Measurements from ENCODE around the gene CCDC178.

Gene CCDC178

DNA sequence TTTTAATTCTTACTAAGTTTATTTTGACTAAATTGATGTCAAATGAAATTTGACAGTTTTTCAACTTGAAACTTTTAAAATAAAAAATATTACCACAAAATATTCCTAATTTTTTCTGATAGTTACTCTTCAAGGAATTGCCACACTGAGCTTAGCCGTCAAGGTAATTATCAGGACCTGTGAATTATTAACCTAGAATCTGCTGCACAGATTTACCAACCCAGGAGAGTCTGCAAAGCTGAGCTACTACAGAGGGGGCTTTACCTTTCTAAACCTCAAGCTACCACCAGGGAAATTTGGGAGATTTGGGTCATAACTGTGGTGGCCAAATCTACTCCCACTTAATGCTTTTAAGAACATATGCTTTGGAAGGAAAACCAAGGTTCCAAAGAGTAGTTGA lies 324.6 kb downstream of the CCDC178 start:
- DNase-seq: no peak

DNA sequence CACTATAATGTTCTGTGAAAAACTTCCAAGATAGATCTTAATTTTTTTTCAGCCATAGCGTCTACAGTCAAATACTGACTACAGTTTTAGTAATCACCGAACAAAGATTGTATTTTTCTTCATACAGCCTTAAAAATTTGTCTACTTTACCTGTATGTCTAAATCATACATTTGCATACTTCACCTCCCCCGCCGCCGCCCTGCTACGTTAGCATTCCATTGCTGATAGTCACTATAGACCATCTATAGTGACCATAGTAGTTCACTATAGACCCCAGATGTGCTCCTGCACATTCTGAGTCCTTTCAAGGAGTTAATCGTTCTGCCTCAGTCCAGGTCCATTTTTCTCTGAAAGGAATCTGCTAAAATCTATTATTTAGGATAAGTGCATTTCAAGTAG lies 325.0 kb downstream of the CCDC178 start:
- no peak for DNase-seq

DNA sequence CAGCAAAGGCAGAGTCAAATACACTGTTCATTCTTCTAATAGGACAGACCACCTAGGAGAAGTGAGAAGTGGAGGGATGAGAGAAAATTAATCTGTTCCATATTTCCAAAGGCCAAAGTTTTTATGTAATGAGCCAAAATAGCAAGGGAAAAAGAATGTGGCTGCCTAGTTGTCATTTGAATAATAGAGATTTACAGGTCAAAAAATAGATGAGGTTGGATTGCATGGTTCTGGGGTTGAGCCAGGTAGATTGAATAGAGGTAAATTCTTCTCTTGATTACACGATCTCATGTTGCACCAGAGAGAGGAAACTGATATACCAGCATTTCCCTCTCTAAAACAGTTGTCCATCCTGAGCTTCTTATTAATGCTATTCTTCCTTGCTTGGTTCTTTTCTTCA lies 325.8 kb downstream of the CCDC178 start:
- no peak for DNase-seq

DNA sequence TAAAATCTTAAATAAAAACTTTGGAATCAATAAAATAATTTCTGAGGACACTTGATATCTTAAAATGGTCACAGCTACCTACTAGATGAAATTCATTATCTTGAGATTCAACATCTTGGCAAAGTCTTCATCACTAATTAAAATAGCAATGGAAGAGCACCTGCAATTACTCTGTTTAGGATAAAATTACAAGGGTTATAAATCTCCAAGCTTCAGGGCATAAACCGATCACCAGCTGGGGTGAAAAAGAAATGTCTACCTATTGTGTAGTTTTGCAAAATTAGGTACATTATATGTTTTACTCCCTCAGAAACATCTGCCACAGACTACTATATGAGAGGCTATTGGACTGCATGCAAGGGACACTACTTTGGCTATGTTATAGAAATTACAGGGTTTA lies 327.1 kb downstream of the CCDC178 start:
- no peak for DNase-seq

DNA sequence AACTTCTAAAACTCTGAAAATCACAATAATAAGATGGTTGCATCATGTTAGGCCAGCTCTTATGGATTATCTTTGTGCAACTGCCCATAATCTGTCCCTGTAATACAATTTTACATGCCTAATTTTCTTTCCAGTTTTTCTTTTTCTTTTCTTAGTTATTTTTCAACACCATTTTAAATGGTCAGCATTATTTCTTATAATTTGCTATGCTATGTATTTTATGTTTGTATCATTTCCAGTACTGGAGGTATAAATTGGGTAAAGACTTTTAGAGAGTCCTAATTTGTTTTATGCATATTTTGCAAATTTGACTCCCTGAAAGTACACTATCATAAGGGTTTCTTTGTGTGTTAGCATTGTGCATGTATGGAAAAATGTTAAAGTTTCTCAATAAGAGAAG lies 333.0 kb downstream of the CCDC178 start:
- DNase-seq: no peak

DNA sequence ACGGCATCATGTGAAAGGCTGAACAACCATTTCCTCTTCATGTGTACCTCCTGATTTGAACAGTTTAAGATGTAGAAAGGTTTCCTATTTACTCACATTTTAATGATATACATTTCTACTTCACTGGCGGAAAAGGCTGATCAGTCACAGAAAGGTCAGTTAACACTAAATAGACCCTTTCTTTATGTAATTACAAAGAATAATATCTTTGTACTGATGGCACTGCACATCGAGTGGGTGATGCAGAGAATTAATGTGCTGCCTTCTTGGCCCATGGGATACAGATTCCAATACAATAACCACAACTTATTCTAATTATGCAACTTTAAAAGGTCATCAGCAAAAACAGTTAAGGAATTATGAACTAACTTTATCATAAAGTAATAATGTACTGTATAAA lies 339.2 kb downstream of the CCDC178 start:
- DNase-seq: no peak

DNA sequence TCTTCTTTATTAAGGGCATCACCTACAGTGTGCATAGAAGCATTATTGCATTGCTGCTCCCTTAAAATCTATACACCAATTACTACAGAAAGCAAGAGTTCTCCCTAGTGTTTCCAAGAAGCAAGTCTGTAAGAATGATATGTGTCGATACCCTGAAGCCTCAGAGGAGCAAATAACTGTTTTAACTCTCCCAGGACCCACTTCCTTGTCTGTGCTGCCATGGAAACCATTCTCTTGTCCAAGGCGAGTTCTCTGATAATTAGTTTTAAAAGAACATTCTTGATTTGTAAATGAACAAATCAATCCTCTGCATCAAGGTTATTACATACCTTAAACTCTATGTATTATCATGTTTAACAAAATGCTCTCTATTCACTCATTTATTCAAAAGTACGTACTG lies 340.9 kb downstream of the CCDC178 start:
- DNase-seq: no peak

DNA sequence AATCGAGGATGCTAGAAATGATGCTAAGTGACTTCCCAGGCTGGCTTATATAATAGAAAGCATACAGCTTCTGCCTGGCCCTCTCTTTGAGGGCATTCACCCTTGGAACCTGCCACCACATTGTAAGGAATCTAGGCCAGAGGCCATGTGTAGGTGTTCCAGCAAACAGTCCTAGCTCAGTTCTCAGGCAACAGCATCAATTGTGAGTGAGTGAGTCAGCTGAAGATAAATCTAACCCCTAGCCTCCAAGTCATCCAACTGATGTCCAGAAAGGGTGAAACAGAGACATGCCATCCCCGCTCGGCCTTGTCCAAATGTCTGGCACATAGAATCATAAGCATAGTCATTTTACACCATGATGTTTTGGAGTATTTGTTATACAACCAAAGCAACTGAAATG lies 343.4 kb downstream of the CCDC178 start:
- no peak for DNase-seq

DNA sequence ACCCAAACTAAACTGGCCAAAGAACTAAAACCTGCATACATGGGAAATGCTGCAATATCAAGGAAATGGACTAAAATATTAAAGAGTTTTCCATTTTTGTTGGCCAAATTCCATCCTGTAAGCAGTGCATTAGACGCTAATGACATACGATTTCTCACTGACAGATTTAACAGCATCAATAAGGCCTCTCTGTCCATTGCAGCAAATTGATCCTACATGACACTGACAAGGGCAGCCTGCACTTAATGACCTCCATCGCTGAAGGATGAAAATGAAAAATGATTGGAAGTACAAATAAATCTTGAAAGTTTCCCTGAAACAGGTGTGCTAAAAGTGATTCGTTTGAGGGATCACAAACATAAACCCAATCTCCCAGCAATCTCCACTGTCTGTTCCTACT lies 350.1 kb downstream of the CCDC178 start:
- no peak for DNase-seq

DNA sequence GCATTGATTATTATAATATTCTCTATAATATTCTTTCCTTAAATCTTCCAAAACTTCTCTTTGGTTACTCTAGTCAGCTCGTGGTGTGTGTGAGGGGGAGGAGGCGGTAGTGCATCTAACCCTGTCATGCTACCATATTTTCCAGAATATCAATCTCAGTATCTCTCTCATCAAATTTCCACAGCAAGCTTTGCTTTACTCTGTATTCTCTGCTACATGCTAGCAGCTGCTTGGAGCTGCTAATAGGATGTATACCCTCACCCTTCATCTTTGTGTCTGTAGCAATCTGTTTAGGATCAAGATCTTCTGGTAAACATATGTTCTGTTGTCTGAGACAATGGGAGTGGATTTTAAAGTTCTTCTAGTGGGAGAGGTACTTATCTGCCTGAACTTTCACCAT lies 363.9 kb downstream of the CCDC178 start:
- no peak for DNase-seq

DNA sequence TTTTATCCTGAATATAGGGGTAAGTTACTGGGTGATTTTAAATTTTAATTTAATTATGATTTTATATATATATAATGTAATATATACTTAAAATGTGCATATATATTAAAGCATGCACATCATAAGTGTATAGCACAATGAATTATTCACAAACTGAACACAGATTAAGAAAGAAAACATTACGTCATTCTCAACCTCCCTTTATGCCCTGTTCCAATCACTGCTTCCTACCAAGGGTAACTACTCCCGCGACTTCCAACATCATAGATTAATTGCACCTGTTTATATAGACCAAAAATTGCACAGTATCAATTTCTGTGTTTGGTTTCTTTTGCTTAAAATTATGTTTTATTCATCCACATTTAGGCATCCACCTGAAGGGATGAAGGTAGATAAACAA lies 366.4 kb downstream of the CCDC178 start:
- no peak for DNase-seq

DNA sequence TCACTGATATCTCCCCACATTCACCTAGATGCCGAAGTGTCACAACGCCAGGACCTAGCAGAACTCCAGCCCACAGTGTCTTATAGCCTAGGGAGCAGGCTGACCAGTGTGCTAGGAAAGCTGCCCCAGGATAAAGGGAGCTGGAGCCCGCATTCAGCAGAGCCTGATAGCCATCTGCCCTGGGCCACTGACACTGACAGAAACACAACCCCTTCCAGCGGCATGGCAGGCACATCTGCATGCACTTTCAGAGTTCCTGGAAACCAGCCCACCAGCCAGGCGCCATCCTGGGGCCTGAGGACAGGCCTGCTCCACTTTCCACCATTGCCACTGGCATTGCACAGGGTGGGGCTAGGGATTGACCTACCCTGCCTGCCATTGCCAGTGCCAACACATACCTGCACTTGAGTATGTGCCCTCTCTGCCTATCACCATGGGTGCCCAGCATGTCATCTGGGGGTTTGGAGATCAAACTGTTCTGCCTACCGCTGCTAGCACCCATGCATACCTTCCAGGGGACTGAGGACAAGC lies 377.6 kb downstream of the CCDC178 start:
- DNase-seq: no peak

DNA sequence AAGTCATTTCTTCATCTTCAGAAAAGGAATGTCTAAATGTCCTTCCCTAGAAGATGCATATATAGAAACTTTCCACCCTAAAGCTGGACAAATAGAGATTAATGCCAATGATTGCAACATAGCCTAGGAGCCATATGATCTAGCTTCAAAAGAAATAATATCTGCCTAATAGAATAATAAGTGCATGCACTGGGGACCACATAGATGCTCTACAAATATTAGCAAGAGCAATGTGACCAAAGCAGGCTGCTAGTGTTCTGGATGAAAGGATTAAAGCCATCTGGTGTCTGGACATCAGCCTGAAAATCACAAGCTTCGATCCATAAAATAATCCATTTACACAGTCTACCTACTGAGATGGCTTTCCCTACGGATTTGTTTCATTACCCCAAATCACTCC lies 387.6 kb downstream of the CCDC178 start:
- DNase-seq: no peak

DNA sequence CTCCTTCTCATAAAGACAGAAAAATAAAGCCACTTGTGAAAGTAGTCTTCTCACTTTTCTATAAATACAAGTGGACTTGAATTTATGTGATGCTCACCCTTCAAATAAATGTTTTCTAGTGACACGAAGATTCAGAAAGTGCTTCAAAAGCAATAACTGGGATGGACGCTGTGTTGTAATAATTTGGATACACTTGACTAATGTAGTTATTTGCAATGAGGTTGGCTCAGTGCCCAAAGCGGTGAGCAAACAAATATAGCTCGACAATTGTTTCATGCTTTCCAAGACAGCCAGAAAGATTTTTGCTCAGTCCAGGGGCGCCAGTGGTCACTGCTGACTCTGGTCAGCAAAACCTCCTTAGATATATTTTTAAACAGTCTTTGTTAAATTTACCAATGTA lies 389.1 kb downstream of the CCDC178 start:
- no peak for DNase-seq

DNA sequence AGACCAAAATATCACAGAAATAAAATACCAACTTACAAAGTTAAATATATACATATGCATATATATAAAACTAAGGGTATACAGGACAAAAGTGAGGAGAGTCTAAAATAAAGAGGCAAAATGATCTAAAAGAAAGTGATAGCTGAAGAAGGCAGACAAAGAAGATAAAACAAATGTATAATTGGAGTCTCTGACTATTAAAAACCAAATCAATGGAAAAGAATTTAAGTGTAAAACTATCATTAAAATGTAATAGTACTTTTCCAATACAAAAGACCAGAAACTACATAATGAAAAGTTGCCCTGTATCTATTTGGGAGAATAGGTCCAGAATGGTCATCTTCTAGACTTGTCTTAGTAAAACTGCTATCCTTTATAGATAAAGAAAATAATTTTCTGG lies 400.3 kb downstream of the CCDC178 start:
- DNase-seq: no peak

DNA sequence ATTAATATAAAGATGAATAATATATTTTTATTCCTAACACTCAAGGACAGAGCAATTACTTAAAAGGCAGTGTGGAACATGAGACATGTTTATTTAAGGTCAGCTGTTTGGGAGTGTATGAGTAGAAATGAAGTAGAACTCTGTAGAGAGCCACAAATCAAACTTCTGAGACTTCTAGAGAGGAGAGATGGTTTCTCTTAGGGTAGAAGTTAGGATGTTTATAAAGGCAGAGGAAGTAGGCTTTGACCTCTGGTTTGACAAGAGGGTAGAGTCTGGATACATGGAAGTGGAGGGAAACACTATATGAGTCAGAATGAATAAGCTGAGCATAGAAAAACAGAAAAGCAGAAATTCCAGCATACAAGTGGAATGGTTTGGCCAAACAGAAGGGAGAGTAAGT lies 405.6 kb downstream of the CCDC178 start:
- DNase-seq: no peak

DNA sequence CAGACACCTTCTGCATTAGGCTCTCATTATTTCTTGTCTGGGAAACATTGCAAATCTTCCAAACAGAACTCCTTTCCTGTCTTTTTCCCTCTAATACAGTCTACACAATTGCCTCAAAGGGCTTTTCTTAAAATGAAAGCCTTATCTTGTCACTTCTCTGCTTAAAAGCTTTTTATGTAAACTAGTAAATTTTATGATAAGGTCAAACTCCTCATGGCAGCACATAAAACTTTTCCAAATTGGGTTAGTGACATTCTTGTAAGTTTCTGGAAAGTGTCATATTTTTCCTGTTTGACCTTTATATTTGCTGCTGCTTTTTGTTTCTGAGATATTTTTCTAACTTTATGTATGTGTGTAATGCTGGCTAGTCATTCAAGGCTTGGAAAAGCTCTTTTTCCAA lies 406.3 kb downstream of the CCDC178 start:
- no peak for DNase-seq

DNA sequence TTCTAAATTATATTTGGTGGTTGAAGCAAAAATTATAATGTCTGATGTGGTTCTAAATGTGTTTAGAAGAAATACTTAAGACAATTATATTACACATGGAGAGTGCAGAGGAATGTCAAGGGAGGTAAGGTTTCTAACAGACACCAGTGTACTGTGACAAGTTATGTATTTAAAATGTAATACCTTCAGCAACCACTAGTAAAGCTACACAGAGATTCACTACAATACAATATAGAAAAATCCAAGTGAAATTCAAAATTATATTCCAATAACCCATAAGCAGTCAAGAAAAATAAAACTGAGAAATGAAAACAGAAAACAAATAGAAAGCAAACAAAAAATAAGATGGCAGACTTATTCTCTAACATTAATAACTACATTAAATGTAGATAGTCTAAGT lies 418.2 kb downstream of the CCDC178 start:
- DNase-seq: no peak

DNA sequence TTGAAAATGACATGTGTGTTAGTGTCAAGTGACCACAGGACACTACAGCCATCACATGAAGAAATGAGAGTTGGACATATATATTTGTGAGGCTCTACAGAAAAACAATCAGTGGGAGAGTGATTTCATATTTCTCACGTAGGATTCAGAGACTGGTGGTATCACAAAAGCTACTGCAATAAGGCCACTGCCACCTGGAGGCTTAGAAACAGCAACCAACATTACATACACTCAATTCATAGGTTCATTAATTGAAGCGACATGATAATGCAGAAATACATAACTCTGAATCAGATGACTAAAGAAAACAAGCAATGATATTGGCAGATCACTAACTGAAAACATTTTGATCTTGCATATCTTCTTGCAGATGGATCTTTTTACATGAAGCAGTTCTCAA lies 419.6 kb downstream of the CCDC178 start:
- no peak for DNase-seq

DNA sequence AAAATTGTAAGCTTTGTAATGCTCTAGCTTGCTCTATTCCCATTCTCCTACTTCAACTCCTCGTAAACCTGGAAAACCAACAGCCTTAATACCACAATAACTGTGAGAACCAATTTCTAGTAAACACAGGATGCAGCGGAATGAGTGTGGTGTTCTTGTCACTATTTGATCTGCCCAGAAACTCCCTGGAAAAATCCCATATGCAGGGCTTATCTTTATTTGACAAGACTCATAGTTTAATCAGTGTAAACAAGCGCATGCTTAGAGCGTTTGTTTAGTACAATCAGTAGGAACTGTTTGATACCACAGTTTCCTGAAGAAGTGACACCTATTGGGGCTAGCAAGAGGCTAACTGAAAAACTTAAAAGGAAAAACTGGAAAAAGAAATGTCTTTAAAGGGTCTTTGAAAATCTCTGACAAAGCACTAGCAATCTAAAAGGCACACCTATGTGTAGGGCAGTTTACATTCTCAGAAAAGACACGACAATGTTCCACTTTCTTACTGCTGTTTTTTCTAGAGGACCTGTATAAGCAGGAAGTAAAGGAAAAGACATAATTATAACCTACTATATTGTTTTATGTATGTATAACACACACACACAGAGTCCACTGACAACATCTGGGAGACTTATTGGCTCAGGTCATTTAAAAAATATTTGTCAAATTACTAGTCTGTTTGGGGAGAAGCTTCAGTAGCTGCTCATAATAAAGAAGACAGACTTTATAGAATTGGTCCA lies 426.3 kb downstream of the CCDC178 start:
- DNase-seq: no peak

DNA sequence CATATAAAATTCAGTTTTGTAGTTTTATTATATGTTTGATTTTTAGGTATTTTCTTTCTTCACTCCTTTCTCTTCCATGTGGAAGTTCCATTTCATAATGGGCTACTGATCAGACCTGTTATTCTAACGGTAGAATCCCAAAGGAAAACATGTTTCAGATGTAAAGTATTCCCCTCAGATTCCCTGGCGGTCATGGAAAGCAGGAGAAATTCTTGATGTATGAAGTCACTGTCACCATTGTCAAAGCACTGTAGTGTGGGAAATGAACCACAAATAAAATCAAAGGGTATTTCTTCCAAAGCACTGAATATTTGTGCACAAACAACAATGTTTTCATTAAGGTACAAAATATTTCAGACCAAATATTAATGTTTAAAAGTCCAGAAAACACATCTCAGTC lies 430.4 kb downstream of the CCDC178 start:
- DNase-seq: no peak

DNA sequence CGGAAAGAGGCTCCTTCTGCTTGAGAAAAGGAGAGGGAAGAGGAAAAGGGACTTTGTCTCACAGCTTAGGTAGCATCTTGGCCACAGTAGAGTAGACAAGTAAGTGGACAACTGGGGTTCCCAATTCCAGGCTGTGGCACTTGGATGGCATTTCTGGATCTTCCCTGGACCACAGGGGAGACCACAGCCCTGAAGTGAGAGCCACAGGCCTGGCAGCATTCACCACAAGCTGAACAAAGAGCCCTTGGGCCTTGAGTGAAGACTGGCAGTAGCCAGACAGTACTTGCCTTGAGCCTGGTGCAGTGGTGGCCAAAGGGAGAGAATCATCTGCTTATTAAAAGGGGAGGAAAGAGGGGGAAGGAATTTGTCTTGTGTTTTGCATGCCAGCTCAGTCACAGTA lies 441.6 kb downstream of the CCDC178 start:
- DNase-seq: no peak

DNA sequence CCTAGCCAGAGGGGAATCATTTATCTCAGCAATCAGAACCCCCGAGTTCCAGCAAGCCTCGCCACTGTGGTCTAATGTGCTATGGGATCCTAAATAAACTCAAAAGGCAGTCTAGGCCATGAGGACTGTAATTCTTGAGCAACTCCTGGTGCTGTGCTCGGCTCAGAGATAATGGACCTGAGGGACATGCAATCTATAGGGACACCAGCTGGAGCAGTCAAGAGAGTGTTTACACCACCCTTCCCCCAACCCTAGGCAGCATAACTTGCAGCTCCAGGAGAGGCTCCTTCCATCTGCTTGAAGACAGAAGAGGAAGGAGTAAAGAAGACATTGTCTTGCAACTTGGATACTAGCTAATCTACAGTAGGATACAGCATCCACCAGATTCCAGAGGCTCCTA lies 442.2 kb downstream of the CCDC178 start:
- no peak for DNase-seq

DNA sequence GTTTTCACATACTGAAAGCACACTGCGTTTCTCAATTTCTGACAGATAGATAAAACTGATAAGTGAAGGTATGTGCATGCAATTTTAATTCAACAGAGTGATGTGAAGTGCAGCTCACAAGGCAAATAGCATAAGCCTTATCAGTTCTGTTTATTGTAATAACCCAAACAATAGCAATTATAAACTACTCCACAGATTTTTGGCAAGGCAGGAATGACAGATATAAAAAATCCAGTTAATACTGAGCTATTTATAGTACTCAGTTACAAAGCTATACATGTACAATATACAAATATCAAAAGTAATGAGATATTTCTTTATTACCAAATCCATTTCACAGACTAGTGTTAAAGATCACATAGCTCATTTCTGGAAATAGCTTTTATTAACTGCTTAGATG lies 456.8 kb downstream of the CCDC178 start:
- no peak for DNase-seq

DNA sequence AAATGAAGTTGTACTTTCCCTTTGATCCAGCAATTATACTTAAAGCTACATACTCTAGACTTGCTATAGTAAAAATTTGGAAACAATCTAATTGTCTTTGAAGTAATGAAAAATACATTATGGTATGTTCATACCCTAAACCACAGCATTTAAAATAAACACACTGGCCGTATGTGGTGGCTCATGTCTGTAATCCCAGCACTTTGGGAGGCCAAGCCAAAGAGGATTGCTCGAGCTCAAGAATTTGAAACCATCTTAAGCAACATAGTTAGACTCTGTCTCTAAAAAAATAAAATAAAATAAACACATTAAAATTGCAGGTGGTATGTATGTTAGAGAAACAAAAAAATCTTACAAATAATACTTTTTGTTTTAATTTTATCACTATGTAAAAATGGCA lies 459.6 kb downstream of the CCDC178 start:
- DNase-seq: no peak

Measured in stimulated activated CD4-positive, alpha-beta T cell treated with anti-CD3 and anti-CD28 coated beads, Interleukin-2, amount 100 ng/mL, for 48 hours (primary cell).